ENCODE measurements around the gene SLC2A3.
A peak's percentile ranks its signal among the peaks of the same experiment; 100 is the strongest.
"Not testable (repeated sequence)": the region's sequence is repeated elsewhere in the genome, so short reads cannot be mapped to it uniquely, and the experiment has no call there.

Gene SLC2A3

DNA sequence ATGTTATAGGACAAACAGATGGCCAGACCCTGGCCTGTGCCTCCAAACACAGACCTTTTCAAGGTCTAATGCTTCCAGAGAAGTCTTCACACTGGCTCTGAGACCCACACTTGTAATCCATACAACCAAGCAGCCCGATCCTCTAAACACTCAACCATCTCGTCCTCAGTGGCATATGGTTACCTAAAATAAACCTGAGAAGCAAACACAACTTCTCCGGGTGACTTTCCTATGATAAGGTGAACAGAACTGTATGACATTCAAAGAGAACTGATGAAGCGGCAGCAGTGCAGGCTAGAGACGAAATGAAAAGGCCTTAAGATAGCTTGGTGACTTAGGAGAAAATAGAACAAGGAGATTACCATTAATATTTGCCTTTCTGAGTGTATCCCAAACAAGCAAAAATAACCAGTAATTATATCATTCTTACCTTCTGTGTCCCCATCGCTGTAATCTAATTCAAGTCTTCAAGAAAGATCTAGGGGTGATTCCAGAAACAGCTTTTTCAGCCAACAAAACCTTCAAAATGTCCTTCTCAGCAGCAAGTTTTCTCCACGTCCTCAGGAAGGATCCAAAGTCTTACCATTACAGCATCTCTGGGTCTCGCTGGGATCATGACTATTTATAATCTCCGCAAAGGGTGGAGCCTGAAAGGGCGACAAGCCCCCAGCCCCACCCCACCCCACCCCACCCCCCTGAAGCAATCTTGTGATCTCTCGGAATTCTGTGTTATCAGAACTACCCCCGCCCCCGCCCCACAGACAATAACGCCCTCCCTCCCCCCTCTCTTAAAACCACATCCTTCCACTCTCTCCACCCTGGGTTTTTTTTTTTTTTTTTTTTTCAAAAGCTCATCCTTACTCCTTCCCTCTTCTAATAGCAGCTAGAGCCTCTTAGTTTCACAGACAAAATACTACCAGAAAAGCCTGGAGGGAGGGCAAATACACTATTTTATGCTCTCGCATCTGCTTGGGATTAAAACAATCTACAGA, at the start of gene SLC2A3:
Gene SLC2A3 (minus strand): TSS at position 598 of the 992 bp plus-strand sequence. CDS start 153 bp downstream, at position 445.
- peak; percentile 84 for DNase-seq (ENCODE audit: low spot score)

DNA sequence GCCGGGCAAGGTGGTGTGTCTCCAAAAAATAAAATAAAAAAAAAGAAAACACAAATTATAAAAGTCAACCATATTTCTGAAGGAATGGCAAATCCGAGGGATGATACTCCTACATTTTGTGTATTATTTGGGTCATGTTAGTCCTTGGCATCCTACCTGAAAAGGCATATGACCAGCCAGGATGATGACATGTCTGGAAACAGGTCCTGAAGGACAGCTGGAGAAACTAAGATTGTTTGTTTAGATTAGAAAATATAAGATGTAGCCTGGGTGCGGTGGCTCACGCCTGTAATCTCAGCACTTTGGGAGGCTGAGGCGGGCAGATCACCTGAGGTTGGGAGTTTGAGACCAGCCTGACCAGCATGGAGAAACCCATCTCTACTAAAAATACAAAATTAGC, 48.9 kb upstream of the SLC2A3 start:
- DNase-seq (ENCODE audit: low spot score) = no peak

DNA sequence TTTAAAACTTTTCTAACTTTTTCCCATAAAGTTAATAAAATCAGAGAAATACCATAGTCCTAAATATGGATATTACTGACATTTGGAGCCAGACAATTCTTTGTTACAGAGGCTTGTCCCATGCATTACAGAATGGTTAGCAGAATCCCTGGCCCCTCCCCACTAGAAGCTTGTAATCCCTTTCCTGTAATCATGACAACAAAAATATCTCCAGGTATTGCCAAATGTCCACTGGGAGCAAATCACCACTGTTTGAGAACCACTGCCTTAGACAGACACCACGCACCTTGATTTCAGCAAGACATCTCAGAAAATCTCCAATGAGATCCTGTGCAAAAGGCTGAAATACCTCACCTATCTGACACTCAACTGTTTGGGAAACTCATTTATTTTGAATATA, 47.5 kb upstream of the SLC2A3 start:
- not testable (repeated sequence) for DNase-seq (ENCODE audit: low spot score)

DNA sequence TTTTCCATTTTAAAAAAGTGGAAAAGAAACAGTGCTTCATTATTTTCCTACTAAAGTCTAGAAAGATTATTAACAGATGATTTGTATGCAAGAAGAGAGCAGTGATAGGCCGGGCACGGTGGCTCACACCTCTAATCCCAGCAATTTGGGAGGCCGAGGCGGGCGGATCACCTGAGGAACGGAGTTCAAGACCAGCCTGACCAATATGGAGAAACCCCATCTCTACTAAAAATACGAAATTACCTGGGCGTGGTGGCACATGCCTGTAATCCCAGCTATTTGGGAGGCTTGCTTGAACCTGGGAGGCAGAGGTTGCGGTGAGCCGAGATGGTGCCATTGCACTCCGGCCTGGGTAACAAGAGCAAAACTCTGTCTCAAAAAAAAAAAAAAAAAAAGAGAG, 47.0 kb upstream of the SLC2A3 start:
- DNase-seq (ENCODE audit: low spot score) = not testable (repeated sequence)

DNA sequence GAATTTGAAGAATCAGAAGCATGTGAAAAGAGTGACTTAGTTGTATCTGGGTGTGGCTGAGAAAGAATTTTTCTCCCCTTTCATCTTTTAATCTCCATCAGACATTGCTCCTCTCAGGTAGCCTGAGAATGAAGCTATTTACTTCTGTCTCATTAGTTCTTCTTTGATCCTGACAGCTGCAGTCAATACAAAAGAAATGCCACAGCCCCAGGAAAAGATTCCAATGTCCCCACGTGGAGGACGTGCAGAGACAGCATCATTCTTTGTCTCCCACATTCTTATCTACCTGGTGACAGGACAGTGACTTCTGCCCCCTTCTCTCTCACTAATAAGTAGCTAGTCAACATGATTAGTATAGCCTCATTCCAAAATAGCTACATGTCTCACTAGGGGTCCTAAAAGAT, 46.3 kb upstream of the SLC2A3 start:
- DNase-seq (ENCODE audit: low spot score) = not testable (repeated sequence)

DNA sequence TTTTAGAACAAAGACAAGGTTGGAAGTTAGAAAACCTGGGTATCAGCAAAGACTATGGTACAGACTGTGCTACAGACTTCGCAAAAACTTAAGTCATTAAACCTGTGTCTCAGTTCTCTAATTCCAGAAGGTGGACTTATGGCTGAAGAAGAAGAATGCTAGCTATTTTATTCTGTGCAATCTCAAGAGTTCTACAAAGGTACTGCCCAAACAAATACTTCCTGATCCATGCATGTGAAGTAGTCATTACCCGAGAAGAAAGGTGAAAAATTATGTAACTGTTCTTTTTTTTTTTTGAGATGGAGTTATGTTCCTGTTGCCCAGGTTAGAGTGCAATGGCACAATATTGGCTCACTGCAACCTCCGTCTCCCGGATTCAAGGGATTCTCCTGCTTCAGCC, 45.5 kb upstream of the SLC2A3 start:
- DNase-seq (ENCODE audit: low spot score) = no peak

DNA sequence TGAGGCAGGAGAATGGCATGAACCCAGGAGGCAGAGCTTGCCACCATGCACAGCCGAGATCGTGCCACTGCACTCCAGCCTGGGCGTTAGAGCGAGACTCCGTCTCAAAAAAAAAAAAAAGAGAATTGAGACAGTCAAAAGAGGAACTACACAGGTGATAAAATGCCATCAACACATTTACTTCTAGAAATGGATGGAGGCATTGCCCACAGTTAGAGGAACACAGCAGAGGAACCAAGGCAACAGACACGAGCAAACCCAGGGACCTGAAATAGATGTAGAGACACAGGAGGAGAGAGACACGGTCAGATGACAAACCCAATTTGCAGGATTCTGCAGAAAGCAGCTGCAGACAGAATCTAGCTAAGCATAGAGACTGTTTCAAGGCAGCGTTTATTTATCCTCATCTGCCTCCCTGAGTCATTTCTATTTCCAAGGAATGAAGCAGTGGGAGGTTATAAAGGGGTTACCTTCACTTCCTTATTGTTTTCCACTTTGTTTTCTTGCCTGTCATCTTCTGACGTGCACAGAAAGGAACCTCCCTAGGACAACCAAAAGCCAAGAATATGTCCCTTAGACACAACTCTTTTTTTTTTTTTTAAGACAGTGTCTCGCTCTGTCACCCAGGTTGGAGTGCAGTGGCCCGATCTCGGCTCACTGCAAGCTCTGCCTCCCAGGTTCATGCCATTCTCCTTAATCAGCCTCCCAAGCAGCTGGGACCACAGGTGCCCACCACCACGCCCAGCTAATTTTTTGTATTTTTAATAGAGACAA, 41.6 kb upstream of the SLC2A3 start:
- not testable (repeated sequence) for DNase-seq (ENCODE audit: low spot score)

DNA sequence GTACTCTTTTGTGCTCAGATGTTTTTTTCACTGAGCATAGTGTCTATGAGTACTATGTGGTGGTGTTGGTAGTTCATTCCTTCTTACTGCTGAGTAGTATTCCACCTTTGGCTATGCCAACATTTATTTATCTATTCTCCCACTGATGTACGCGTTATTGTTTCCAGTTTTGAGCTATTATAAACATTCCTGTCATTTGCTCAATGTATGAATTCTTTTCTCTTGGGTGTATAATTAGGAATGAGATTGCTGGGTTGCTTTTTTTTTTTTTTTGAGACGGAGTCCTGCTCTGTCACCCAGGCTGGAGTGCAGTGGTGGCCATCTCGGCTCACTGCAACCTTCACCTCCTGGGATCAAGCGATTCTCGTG, 37.5 kb upstream of the SLC2A3 start:
- DNase-seq (ENCODE audit: low spot score) = no peak

DNA sequence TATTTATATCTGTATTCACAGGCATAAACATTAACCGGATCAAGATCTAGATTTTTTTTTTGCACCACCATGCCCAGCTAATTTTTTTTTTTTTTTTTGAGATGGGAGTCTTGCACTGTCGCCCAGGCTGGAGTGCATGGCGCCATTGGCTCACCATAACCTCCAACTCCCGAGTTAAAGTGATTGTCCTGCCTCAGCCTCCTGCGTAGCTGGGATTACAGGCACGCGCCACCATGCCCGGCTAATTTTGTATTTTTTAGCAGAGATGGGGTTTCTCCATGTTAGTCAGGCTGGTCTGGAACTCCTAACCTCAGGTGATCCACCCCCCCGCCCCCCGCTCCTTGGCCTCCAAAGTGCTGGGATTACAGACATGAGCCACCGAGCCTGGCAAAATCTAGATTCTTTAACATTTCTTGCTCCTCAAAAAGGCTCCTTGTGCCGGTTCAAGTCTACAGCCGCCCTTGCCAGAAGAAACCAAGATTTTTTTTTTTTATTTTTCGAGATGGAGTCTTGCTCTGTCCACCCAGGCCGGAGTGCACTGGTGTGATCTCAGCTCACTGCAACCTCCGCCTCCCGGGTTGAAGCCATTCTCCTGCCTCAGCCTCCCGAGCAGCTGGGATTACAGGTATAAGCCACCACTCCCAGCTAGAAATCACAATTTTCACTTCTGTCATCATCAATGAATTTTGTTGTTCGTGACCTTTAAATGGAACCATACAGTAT, 36.9 kb upstream of the SLC2A3 start:
- DNase-seq (ENCODE audit: low spot score) = no peak

DNA sequence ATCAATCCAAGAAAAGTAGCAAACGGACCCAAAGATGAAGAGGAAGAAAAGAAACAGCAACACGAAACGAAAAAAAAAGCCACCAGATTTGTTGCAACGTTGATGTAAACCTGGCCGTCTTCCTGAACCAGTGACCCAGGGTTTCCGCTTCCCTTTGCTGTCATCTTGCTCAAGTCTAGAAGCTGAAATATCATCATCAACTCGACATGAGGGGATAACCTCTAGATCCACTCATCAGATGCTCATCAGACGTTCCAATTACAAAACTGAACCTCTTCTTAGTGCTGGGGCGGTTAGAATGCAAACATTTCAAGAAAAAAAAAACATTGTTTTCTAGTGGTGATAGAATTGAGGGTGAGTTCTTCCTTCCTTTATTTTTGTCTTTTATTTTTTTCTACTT, 36.3 kb upstream of the SLC2A3 start:
- DNase-seq (ENCODE audit: low spot score) = not testable (repeated sequence)

DNA sequence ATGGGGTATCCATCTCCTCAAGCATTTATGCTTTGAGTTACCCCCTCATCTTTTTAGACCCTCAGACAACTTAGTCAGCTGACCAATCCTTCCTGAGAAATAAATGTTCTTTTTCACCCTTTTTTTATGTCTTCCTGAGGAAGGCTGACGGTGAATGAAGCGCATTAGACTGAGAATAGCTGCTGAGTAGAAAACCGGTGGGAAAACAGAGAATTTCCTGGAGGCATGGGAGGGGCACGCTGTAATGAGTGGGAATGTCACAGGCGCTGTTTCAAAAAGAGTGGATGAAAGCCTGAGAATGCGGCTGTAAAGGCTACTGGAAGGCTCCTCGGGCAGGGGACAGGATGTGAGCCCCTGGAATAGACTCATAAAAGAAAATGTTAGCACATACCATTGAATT, 35.8 kb upstream of the SLC2A3 start:
- DNase-seq (ENCODE audit: low spot score) = not testable (repeated sequence)

DNA sequence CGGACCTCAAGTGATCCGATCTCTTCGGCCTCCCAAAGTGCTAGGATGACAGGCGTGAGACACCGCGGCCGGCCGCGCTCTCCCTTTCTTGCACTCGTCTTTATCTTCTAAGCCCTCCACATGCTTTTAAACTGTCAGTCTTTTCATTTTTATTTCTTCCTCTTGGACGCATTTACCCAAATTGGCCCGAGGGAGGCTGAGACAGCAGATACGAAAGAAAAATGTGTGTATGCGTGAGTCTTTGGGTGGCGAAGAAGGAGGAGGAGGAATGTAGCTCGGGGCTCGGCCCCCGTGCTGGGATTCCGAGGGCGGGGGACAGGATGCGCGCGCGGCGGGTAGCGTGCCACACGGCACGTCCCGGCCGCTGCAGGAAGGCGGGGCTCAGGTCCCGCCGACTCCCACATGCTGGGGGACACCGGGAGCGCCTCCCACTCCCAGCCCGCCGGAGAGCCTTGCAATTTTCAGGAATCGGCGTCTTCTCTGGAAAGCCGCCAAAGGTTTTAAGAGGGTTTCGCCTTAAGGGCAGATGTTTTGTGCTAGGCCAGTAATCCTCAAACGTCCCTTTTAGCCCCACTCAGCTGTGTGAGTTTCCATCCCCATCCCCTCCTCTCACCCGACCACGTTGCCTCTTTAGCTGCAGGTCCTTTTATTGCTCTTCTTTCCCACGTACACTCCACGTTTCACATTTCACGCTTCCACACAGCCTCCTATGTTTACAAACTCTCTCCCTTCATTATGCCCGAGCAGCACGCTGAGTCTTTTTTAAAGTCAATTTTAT, 34.7 kb upstream of the SLC2A3 start:
- DNase-seq (ENCODE audit: low spot score) = peak; percentile 97

DNA sequence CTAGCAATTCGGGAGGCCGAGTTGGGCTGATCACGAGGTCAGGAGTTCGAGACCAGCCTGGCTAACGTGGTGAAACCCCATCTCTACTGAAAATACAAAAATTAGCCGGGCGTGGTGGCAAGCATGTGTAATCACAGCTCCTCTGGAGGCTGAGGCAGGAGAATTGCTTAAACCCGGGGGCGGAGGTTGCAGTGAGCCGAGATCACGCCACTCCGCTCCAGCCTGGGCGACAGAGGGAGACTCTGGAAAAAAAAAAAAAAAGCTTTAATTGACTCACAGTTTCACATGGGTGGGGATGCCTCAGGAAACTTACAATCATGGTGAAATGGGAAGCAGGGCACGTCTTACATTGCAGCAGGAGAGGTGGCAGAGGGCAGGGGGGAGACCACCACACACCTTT, 30.6 kb upstream of the SLC2A3 start:
- no peak for DNase-seq (ENCODE audit: low spot score)

DNA sequence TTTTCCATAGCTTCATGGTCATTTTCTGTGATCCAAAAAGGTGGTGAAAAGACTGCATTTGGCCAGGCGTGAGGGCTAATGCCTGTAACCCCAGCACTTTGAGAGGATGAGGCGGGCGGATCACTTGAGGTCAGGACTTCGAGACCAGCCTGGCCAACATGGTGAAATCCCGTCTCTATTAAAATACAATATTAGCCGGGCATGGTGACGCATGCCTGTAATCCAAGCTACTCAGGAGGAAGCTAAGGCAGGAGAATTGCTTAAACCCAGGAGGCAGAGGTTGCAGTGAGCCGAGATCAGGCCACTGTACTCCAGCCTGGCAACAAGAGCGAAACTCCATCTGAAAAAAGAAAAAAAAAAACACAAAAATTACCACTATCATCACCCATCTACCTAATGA, 28.7 kb upstream of the SLC2A3 start:
- not testable (repeated sequence) for DNase-seq (ENCODE audit: low spot score)

DNA sequence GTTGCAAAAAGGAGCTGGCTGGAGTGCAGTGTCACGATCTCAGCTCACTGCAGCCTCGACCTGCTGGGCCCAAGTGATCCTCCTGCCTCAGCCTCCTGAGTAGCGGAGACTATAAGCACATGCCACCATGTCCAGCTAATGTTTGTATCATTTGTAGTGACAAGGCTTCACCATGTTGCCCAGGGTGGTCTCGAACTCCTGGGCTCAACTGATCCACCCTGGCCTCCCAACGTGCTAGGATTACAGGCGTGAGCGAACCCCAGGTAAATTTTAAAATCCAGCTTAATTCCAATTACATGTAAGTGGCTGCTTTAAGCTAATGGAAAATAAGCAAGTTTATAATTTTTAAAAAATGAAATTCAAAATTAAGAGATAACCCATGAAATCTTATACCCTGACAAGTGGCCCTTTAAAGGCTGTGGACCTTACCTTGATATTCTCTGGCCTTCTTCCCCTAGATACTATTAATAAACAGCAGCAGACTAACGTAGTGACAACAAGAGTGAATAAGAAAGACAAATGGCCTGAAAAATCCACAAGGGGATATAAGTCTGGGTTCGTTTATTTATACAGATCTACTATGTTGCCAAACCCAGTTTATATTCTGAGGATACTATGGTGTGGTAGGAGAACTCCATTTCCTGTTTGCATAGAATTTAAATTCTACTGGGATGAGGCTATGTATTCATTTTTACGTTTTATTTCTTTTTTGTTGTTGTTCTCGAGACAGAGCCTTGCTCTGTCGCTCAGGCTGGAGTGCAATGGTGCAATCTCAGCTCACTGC, 25.6 kb upstream of the SLC2A3 start:
- no peak for DNase-seq (ENCODE audit: low spot score)

DNA sequence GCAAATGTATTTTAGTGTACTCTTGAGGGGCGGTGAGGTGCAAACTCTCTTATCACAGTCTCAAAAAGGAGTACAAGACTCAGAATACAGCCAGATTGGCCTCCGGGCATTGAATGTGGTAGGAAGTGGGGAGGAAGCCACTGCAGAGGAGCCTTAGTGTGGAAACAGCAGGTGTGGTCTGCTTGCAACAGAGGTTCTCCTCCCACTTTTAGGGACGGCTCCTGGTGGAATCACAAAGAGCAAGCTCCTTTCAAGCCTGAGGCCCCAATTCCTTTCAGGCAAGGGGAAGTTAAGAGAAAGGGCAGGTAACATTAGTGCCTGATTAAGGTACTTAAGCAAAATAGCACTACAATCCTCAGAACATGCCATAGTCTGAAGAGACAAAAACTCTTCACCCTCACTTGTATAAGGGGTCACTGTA, 23.7 kb upstream of the SLC2A3 start:
- DNase-seq (ENCODE audit: low spot score) = peak; percentile 60

DNA sequence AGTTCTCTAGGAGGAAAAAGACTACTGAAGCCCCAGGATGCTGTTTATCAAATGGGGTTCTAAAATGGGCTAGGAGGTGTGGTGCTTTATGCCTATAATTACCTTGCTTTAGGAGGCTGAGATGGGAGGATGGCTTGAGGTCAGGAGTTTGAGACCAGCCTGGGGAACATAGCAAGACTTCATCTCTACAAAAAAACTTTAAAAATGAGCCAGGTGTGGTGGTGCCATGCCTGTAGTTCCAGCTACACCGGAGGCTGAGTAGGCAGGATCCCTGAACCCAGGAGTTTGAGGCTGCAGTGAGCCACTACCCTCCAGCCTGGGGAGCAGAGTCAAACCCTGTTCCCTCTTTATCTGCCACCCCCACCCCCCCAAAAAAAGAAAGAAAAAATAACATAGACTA, 23.3 kb upstream of the SLC2A3 start:
- DNase-seq (ENCODE audit: low spot score) = no peak

DNA sequence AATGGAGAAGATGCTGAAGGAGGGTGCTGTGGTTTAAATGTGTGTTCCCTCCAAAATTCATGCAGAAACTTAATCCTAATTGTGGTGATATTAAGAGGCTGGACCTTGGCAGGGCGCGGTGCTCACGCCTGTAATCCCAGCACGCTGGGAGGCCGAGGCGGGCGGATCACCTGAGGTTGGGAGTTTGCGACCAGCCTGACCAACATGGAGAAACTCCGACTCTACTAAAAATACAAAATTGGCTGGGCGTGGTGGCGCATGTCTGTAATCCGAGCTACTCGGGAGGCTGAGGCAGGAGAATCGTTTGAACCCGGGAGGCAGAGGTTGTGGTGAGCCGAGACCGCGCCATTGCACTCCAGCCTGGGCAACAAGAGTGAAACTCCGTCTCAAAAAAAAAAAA, 18.9 kb upstream of the SLC2A3 start:
- DNase-seq (ENCODE audit: low spot score) = not testable (repeated sequence)

DNA sequence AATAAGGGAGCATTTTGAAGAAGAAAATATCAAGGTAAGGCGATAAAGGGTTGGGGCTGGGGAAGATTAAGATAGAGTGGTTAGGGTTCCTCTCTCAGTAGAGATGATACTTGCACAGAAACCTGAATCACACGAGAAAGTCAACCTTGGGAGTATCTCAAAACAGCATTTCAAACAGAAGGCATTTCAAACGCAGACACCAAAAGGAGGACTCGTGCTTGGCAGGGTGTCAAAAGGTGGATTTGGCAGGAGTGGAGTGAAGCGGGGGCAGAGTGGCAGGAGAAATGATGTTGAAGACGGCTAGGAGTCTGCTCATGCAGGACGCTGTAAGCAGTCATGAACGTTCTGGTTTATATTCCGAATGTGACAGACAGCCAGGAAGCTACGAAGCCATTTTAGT, 18.4 kb upstream of the SLC2A3 start:
- not testable (repeated sequence) for DNase-seq (ENCODE audit: low spot score)

DNA sequence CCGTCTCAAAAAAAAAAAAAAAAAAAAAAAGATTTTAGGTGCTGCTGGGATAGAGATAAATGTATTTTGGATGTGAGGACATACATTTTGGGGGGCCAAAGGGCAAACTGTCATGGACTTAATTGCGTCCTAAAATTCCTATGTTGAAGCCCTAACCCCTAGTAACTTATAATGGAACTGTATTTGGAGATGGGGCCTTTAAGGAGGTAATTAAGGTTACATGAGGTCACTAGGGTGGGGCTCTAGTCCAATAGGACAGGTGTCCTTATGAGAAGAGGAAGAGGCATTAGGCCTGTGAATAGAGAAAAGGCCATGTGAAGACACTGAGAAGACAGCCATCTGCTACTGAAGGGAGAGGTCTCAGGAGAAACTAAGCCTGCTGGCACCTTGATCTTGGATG, 17.9 kb upstream of the SLC2A3 start:
- not testable (repeated sequence) for DNase-seq (ENCODE audit: low spot score)

DNA sequence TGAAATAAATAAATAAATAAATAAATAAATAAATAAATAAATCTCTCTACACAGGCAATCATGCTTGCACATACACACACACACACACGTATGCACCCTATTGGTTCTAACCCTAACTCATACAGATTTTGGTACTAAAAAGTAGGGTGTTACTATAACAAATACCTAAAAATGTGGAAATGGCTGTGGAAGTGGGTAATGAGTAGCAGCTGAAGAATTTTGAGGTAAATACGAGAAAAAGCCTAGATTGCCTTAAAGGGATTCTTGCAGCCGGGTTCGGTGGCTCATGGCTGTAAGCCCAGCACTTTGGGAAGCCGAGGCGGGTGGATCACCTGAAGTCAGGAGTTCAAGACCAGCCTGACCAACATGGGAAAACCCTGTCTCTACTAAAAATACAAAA, 15.7 kb upstream of the SLC2A3 start:
- no peak for DNase-seq (ENCODE audit: low spot score)
